Cardiac ventricle fibroblast (primary cell): ENCODE data around the gene CDC45. TPM values are rescaled to one million over a fixed set of nuclear protein-coding genes. Genes with fewer than 3 reads are reported as not detected.

Experiments used
- total RNA-seq: library from RNA; depleted of rRNA; stranded (reverse); fragments of >200 nt; gene quantifications from 2 replicates; pipeline ENCODE4 v1.2.3, GENCODE V29; 2015

Gene CDC45
- total RNA-seq, result 0.69 and 4.5 TPM in 2 replicates

GRCh38 chr22:19479355-19480172, at the start of gene CDC45:
Gene CDC45 (plus strand): TSS chr22:19479920. CDS start chr22:19479969, 49 bp downstream.

GRCh38 chr22:19431649-19432132, 48.0 kb upstream of the CDC45 start, which contains the start of gene HIRA:
Gene HIRA (minus strand): TSS chr22:19431733. CDS start chr22:19431476, 257 bp downstream.

GRCh38 chr22:19432133-19432851, 47.4 kb upstream of the CDC45 start, which contains the start of gene MRPL40:
Gene MRPL40 (plus strand): TSS chr22:19432545. CDS start chr22:19432555, 10 bp downstream.

GRCh38 chr22:19447330-19448075, 32.2 kb upstream of the CDC45 start, which contains the start of gene C22orf39:
Gene C22orf39 (minus strand): TSS chr22:19447711. CDS start chr22:19447688, 23 bp downstream.

GRCh38 chr22:19478901-19479354, 792 bp upstream of the CDC45 start, which contains the start of gene UFD1:
Gene UFD1 (minus strand): TSS chr22:19479193. CDS start chr22:19479085, 108 bp downstream.

GRCh38 chr22:19524170-19525115, 44.7 kb downstream of the CDC45 start, which contains the start of gene CLDN5:
Gene CLDN5 (minus strand): TSS chr22:19524410. CDS start chr22:19524255, 155 bp downstream.

Other genes starting within 250 kb of the CDC45 start
- gene CLTCL1, start 188.2 kb upstream of the CDC45 start, total RNA-seq, result 2.9 and 3.4 TPM in 2 replicates
- gene HIRA, start 48.2 kb upstream of the CDC45 start, total RNA-seq, result 16.7 and 18.1 TPM in 2 replicates
- 38.3 and 52.8 TPM in 2 replicates for gene MRPL40, start 47.4 kb upstream of the CDC45 start, total RNA-seq
- 22.1 and 28.0 TPM in 2 replicates for gene C22orf39, start 32.2 kb upstream of the CDC45 start, total RNA-seq
- 28.4 and 36.7 TPM in 2 replicates for gene UFD1, start 727 bp upstream of the CDC45 start, total RNA-seq
- gene CLDN5, start 44.5 kb downstream of the CDC45 start, total RNA-seq, result 43.7 and 50.2 TPM in 2 replicates
- gene SEPTIN5, start 234.6 kb downstream of the CDC45 start, total RNA-seq, result 15.9 and 17.6 TPM in 2 replicates
- 2.5 and 4.2 TPM in 2 replicates for gene GP1BB, start 243.6 kb downstream of the CDC45 start, total RNA-seq